Upper lobe of right lung (tissue), 1 donor: ENCODE results near the gene ZSCAN22. TPM values are rescaled to one million over a fixed set of nuclear protein-coding genes. Genes with fewer than 3 reads are reported as not detected.
A peak's percentile ranks its signal among the peaks of the same experiment; 100 is the strongest.

Experiments
- ATAC-seq: fragments of 200-7000 bp; cut with Tn5 transposase; one replicate; pipeline ENCODE4 v1.9.1; 2020; ENCODE audit warnings: mild to moderate bottlenecking, moderate library complexity
- DNase-seq: peaks from one replicate; pipeline ENCODE4 v3.0.0-alpha.2; 2020
- H3K27ac ChIP-seq: fragments of 200-600 bp; one replicate; pipeline ENCODE4 v1.8.0; 2022
- H3K27me3 ChIP-seq: fragments of 200-600 bp; one replicate; pipeline ENCODE4 v1.8.0; 2022; ENCODE audit warnings: mild to moderate bottlenecking
- H3K36me3 ChIP-seq: fragments of 200-600 bp; one replicate; pipeline ENCODE4 v1.8.0; 2022
- H3K4me1 ChIP-seq: fragments of 200-600 bp; one replicate; pipeline ENCODE4 v1.8.0; 2022
- H3K4me3 ChIP-seq: fragments of 200-600 bp; one replicate; pipeline ENCODE4 v1.8.0; 2022; ENCODE audit warnings: mild to moderate bottlenecking
- H3K9me3 ChIP-seq: fragments of 200-600 bp; one replicate; pipeline ENCODE4 v1.8.0; 2022
- intact Hi-C: fragments of 100-400 bp; cut with DNase I; formaldehyde crosslinking; loops from one replicate; pipeline ENCODE4 v1.11.0; 2022
- total RNA-seq: library from RNA; stranded (reverse); fragmentation: NEBNext Ultra II Directional; extraction: Animal tissue kit (Norgen Biotek cat#: 25700); gene quantifications from one replicate; pipeline ENCODE4 v1.2.1, GENCODE V29; 2021
- TF ChIP-seq, protein P1 (sequence below): fragments of 200-600 bp; IDR thresholded peaks from one replicate; pipeline ENCODE4 v1.8.0; 2022; ENCODE audit warnings: antibody characterized with exemption
- donor health status: DM: no; HTN: yes; CAD: no; lungs with severe emphysema.

The ZSCAN22 gene
- total RNA-seq, 1 donor from 2014 or later, result 4.0 TPM

DNA sequence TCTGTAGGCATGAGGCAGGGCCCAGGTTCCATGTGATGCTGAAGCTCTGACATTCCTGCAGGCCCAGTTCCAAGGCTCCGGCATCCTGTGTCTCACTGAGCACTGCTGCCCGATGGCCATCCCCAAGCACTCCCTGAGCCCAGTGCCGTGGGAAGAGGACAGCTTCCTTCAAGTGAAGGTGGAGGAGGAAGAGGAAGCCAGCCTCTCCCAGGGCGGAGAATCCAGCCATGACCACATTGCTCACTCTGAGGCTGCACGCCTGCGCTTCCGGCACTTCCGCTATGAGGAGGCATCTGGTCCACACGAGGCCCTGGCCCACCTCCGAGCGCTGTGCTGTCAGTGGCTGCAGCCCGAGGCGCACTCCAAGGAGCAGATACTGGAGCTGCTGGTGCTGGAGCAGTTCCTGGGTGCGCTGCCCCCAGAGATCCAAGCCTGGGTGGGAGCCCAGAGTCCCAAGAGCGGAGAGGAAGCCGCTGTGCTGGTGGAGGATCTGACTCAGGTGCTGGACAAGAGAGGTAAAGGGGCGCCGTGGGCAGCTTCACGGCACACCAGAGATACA is 8.0 kb downstream of the ZSCAN22 start:
- intact Hi-C loops, result no loop called here

DNA sequence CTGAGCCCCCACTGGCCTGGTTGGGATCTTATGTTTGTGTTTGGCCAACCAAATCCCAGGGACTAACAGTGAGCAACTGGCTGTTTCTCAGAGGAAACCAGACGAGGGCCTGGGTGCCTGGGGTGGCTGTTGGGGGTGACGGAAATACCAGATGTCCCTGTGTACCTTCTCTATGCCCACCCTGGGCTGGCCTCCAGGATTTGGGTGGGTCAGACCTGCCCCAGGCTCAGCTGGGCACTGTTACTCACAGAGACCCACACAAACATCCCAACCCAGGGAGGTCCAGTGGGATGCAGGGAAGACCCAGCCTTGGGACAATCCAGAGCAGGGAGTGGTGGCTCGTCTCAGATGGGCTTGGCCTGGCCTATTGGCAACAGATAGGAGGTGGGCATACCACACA is 8.8 kb downstream of the ZSCAN22 start:
- no peak for DNase-seq
- TF ChIP-seq, protein P1, sequence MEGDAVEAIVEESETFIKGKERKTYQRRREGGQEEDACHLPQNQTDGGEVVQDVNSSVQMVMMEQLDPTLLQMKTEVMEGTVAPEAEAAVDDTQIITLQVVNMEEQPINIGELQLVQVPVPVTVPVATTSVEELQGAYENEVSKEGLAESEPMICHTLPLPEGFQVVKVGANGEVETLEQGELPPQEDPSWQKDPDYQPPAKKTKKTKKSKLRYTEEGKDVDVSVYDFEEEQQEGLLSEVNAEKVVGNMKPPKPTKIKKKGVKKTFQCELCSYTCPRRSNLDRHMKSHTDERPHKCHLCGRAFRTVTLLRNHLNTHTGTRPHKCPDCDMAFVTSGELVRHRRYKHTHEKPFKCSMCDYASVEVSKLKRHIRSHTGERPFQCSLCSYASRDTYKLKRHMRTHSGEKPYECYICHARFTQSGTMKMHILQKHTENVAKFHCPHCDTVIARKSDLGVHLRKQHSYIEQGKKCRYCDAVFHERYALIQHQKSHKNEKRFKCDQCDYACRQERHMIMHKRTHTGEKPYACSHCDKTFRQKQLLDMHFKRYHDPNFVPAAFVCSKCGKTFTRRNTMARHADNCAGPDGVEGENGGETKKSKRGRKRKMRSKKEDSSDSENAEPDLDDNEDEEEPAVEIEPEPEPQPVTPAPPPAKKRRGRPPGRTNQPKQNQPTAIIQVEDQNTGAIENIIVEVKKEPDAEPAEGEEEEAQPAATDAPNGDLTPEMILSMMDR, result no peak
- Histone ChIP-seq H3K9me3 (no peaks in the 10 kb centered on the region), H3K4me1 (no peaks in the 10 kb centered on the region), H3K27me3 (no peaks in the 10 kb centered on the region), H3K4me3 (no peak overlapping the region), H3K27ac (no peak overlapping the region), H3K36me3 (peaks cover 14% of the 10 kb centered on the region)
- ATAC-seq, result no peak
- intact Hi-C loops, result no loop called here

More for the DNA sequence above, 8.0 kb downstream of the ZSCAN22 start:
- H3K4me3 ChIP-seq, result no peak overlapping the region
- H3K9me3 ChIP-seq, result no peaks in the 10 kb centered on the region
- peak; percentile 32 for ATAC-seq
- TF ChIP-seq, protein P1, result no peak
- no peaks in the 10 kb centered on the region for H3K27me3 ChIP-seq
- no peak for DNase-seq
- no peaks in the 10 kb centered on the region for H3K4me1 ChIP-seq
- H3K36me3 ChIP-seq, result peaks cover 11% of the 10 kb centered on the region
- no peak overlapping the region for H3K27ac ChIP-seq

DNA sequence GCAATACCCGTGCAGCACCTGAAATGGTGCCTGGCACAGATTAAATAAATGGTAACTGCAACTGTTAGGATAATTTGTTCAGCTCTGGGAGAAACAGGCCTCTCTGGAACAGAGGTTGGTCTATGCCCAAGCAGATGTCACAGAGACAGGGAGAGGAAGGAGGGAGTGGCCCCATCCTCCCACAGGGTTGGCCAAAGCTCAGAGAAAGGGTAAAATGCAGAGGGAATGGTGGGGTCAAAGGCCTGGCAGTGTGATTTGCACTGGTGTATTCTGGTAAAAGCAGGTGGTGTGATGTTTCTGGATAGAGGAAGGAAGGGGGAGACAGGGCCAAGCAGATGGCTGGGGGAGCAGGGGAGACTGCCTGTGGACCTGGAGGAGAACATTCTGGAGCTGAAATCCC is 9.4 kb downstream of the ZSCAN22 start:
- peaks cover 14% of the 10 kb centered on the region for H3K36me3 ChIP-seq

DNA sequence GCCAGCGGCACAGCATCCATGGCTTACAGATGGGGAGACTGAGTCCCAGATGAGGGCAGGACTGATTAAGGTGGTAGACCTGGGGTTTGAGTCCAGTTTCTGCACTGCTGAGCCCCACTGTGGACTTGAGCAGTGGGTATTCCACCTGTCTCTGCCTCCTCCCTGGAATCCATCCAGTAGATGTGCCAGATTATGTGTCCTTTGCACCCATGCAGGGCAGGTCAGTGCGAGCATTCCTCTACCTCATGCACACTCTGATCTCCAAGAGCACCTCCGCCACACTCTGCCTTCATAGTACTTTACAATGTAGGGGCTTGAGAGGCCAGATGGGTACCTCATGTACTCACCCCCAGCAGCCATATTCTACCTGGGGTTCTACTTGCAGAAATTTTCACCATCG is 10.0 kb downstream of the ZSCAN22 start:
- DNase-seq, result no peak
- Histone ChIP-seq H3K36me3 (peaks cover 14% of the 10 kb centered on the region), H3K27me3 (no peaks in the 10 kb centered on the region), H3K4me3 (no peak overlapping the region), H3K27ac (no peak overlapping the region), H3K4me1 (no peaks in the 10 kb centered on the region), H3K9me3 (no peaks in the 10 kb centered on the region)
- TF ChIP-seq, protein P1, result no peak
- ATAC-seq, result no peak
- intact Hi-C loops, result no loop called here

More for the DNA sequence above, 9.4 kb downstream of the ZSCAN22 start:
- no peak overlapping the region for H3K27ac ChIP-seq
- intact Hi-C loops, result no loop called here
- no peak for DNase-seq
- no peaks in the 10 kb centered on the region for H3K27me3 ChIP-seq
- no peaks in the 10 kb centered on the region for H3K4me1 ChIP-seq
- TF ChIP-seq, protein P1, result no peak
- H3K9me3 ChIP-seq, result no peaks in the 10 kb centered on the region
- no peak for ATAC-seq
- H3K4me3 ChIP-seq, result no peak overlapping the region

DNA sequence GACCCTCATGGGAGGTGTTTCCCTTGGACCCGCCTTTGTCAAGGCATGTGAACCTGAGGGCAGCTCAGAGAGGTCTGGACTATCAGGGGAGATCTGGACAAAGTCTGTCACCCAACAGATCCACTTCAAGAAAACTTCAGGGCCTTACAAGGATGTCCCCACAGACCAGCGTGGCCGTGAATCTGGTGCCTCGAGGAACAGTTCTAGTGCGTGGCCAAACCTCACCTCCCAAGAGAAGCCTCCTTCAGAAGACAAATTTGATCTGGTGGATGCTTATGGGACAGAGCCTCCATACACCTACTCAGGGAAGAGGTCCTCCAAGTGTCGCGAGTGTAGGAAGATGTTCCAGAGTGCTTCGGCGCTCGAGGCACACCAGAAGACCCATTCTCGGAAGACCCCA is 11.5 kb downstream of the ZSCAN22 start:
- intact Hi-C loops, result no loop called here
- Histone ChIP-seq H3K4me3 (no peak overlapping the region), H3K9me3 (no peaks in the 10 kb centered on the region), H3K4me1 (no peaks in the 10 kb centered on the region), H3K36me3 (peaks cover 14% of the 10 kb centered on the region), H3K27me3 (no peaks in the 10 kb centered on the region), H3K27ac (no peak overlapping the region)
- TF ChIP-seq, protein P1, result no peak
- no peak for ATAC-seq
- no peak for DNase-seq
